A549 (cell line): Measurements from ENCODE around the gene ZG16. TPM values are rescaled to one million over a fixed set of nuclear protein-coding genes. Genes with fewer than 3 reads are reported as not detected.

Experiments used
- ATOH8 ChIP-seq: fragments of 250-450 bp; sonication (Bioruptor Pico); IDR thresholded peaks from 2 replicates; pipeline ENCODE4 v1.5.0; 2020; ENCODE audit warnings: low read depth, mild to moderate bottlenecking, moderate library complexity
- BCL3 ChIP-seq: fragments of >200 bp; sonication (Bioruptor Twin); formaldehyde crosslinking; IDR thresholded peaks from 3 replicates; pipeline ENCODE4 v1.6.1; 2016
- CEBPB ChIP-seq, 2 experiments: fragments of >200 bp in 1 of 2; sonication (Bioruptor Twin) in 1 of 2; formaldehyde crosslinking in 1 of 2; IDR thresholded peaks; 2 replicates each; pipeline ENCODE4 v1.6.1; 2012 to 2016
- CHD2 ChIP-seq: fragments of 150-350 bp; IDR thresholded peaks from 2 replicates; pipeline ENCODE4 v1.6.1; 2014; ENCODE audit warnings: low read length; ENCODE audit not compliant: partially characterized antibody
- CHD4 ChIP-seq: fragments of 200-600 bp; sonication (generic); IDR thresholded peaks from 2 replicates; pipeline ENCODE4 v1.6.1; 2016; ENCODE audit warnings: antibody characterized with exemption, mild to moderate bottlenecking, borderline replicate concordance
- E2F6 ChIP-seq: IDR thresholded peaks from 2 replicates; pipeline ENCODE4 v1.6.1; 2012; ENCODE audit warnings: low read depth, borderline replicate concordance
- EHMT2 ChIP-seq: fragments of 200-600 bp; sonication (generic); IDR thresholded peaks from 2 replicates; pipeline ENCODE4 v1.6.1; 2016; ENCODE audit warnings: antibody characterized with exemption, low read depth, mild to moderate bottlenecking, moderate library complexity
- ELK1 ChIP-seq: fragments of 150-350 bp; IDR thresholded peaks from 2 replicates; pipeline ENCODE4 v1.6.1; 2014; ENCODE audit warnings: low read depth, mild to moderate bottlenecking, low read length
- ESRRA ChIP-seq: fragments of 150-350 bp; IDR thresholded peaks from 2 replicates; pipeline ENCODE4 v1.6.1; 2014; ENCODE audit warnings: mild to moderate bottlenecking, low read length, borderline replicate concordance
- FOXS1 ChIP-seq: fragments of 250-450 bp; sonication (Bioruptor Pico); IDR thresholded peaks from 2 replicates; pipeline ENCODE4 v1.5.0; 2020; ENCODE audit warnings: mild to moderate bottlenecking, moderate library complexity
- GATA3 ChIP-seq: IDR thresholded peaks from 2 replicates; pipeline ENCODE4 v1.6.1; 2012; ENCODE audit warnings: borderline replicate concordance
- HDAC2 ChIP-seq: fragments of 200-600 bp; sonication (generic); IDR thresholded peaks from 2 replicates; pipeline ENCODE4 v1.6.1; 2016
- HES2 ChIP-seq: fragments of >200 bp; sonication (Bioruptor Twin); formaldehyde crosslinking; IDR thresholded peaks from 2 replicates; pipeline ENCODE4 v1.6.1; 2016
- HEYL ChIP-seq: fragments of 250-450 bp; sonication (Bioruptor Pico); IDR thresholded peaks from 2 replicates; pipeline ENCODE4 v1.8.0; 2021; ENCODE audit warnings: mild to moderate bottlenecking, moderate library complexity
- HOXA7 ChIP-seq: fragments of 250-450 bp; sonication (Bioruptor Pico); IDR thresholded peaks from 2 replicates; pipeline ENCODE4 v1.5.0; 2020; ENCODE audit warnings: mild to moderate bottlenecking, moderate library complexity
- HOXB13 ChIP-seq: fragments of 250-450 bp; sonication (Bioruptor Pico); IDR thresholded peaks from 2 replicates; pipeline ENCODE4 v1.5.0; 2020; ENCODE audit warnings: low read depth, mild to moderate bottlenecking, moderate library complexity
- JUN ChIP-seq, 2 experiments: fragments of >200 bp; sonication (Bioruptor Twin); formaldehyde crosslinking; IDR thresholded peaks; 2 replicates in 1 of 2; 3 replicates in 1 of 2; pipeline ENCODE4 v1.6.1; 2016 to 2017
- JUNB ChIP-seq: fragments of >200 bp; sonication (Bioruptor Twin); formaldehyde crosslinking; IDR thresholded peaks from 2 replicates; pipeline ENCODE4 v1.6.1; 2016
- KDM1A ChIP-seq: fragments of 200-600 bp; sonication (generic); IDR thresholded peaks from 2 replicates; pipeline ENCODE4 v1.6.1; 2016; ENCODE audit warnings: low read depth, mild to moderate bottlenecking
- MAFK ChIP-seq: fragments of 450-650 bp; IDR thresholded peaks from 2 replicates; pipeline ENCODE4 v1.6.1; 2014; ENCODE audit not compliant: partially characterized antibody
- MAX ChIP-seq: IDR thresholded peaks from 2 replicates; pipeline ENCODE4 v1.6.1; 2012
- MYC ChIP-seq: IDR thresholded peaks from 2 replicates; pipeline ENCODE4 v1.6.1; 2012; ENCODE audit warnings: mild to moderate bottlenecking, inconsistent platforms, low read length, improper control_type of control experiment, borderline replicate concordance
- NPAS2 ChIP-seq: fragments of 250-450 bp; sonication (Bioruptor Pico); IDR thresholded peaks from 2 replicates; pipeline ENCODE4 v1.8.0; 2022; ENCODE audit warnings: mild to moderate bottlenecking, moderate library complexity, borderline replicate concordance
- PBX3 ChIP-seq: IDR thresholded peaks from 2 replicates; pipeline ENCODE4 v1.6.1; 2012
- RAD21 ChIP-seq, 2 experiments: fragments of >200 bp in 1 of 2; sonication (Bioruptor Twin) in 1 of 2; formaldehyde crosslinking in 1 of 2; IDR thresholded peaks in 1 of 2; conservative IDR thresholded peaks in 1 of 2; 2 replicates in 1 of 2; 3 replicates in 1 of 2; pipeline ENCODE4 v1.6.1; 2012 to 2018; ENCODE audit warnings: inconsistent platforms in 1 of 2
- RCOR1 ChIP-seq: fragments of 150-350 bp; IDR thresholded peaks from 2 replicates; pipeline ENCODE4 v1.6.1; 2014; ENCODE audit warnings: antibody characterized with exemption, low read length, low read depth
- RFX5 ChIP-seq: fragments of 450-650 bp; IDR thresholded peaks from 2 replicates; pipeline ENCODE4 v1.7.1; 2014; ENCODE audit warnings: antibody characterized with exemption, mild to moderate bottlenecking, moderate library complexity
- RNF2 ChIP-seq: fragments of 200-600 bp; sonication (generic); IDR thresholded peaks from 2 replicates; pipeline ENCODE4 v1.6.1; 2016; ENCODE audit warnings: low read depth, mild to moderate bottlenecking, antibody characterized with exemption, moderate library complexity, borderline replicate concordance
- SMC3 ChIP-seq: fragments of >200 bp; sonication (Bioruptor Twin); formaldehyde crosslinking; IDR thresholded peaks from 3 replicates; pipeline ENCODE4 v1.6.1; 2018; ENCODE audit warnings: inconsistent platforms
- SREBF2 ChIP-seq: fragments of 450-650 bp; IDR thresholded peaks from 2 replicates; pipeline ENCODE4 v1.6.1; 2014; ENCODE audit warnings: mild to moderate bottlenecking, moderate library complexity
- TFCP2L1 ChIP-seq: fragments of 250-450 bp; sonication (Bioruptor Pico); IDR thresholded peaks from 2 replicates; pipeline ENCODE4 v1.5.0; 2021; ENCODE audit warnings: mild to moderate bottlenecking
- TP53 ChIP-seq: fragments of 250-450 bp; sonication (Bioruptor Pico); IDR thresholded peaks from 2 replicates; pipeline ENCODE4 v1.5.0; 2021; ENCODE audit warnings: mild to moderate bottlenecking, moderate library complexity
- USF2 ChIP-seq: fragments of 450-650 bp; IDR thresholded peaks from 2 replicates; pipeline ENCODE4 v1.6.1; 2014; ENCODE audit warnings: antibody characterized with exemption
- ZFP36 ChIP-seq: fragments of 450-650 bp; IDR thresholded peaks from 2 replicates; pipeline ENCODE4 v1.6.1; 2014; ENCODE audit warnings: borderline replicate concordance; ENCODE audit not compliant: partially characterized antibody
- ZNF302 ChIP-seq: fragments of 250-450 bp; sonication (Bioruptor Pico); IDR thresholded peaks from 2 replicates; pipeline ENCODE4 v1.9.0; 2021; ENCODE audit warnings: inconsistent platforms, mild to moderate bottlenecking, moderate library complexity
- ZSCAN20 ChIP-seq: fragments of 250-450 bp; sonication (Bioruptor Pico); IDR thresholded peaks from 2 replicates; pipeline ENCODE4 v1.8.0; 2022; ENCODE audit warnings: mild to moderate bottlenecking, moderate library complexity
- polyA plus RNA-seq, 4 experiments: library from polyadenylated mRNA; depleted of rRNA in 3 of 4; stranded (reverse); fragments of >200 nt; fragmentation: RNase III in 1 of 4; extraction: RNeasy Plus Mini Kit Qiagen cat#74134 plus additional on column Dnase treatment in 1 of 4; gene quantifications; 2 replicates in 3 of 4; 3 replicates in 1 of 4; pipeline ENCODE4 v1.2.3, GENCODE V29; 2011 to 2017

ZG16 gene
- polyA plus RNA-seq, 2 of the 4 experiments (the other 2 are of a cell fraction): not detected

GRCh38 chr16:29805232-29806098, 27.4 kb downstream of the ZG16 start (continued):
- TF ChIP-seq ATOH8 (CRISPR knock-in tag) (peak; percentile 68; the same call in 1 of the 2 replicates), HEYL (CRISPR knock-in tag) (no peak), RCOR1 (no peak), HOXA7 (peak; percentile 66; the same call in 1 of the 2 replicates), ZNF302 (CRISPR knock-in tag) (no peak), CHD4 (no peak), ELK1 (no peak), RFX5 (no peak), TP53 (peak; percentile 53; the same call in 1 of the 2 replicates), NPAS2 (no peak), MAX (peak; percentile 98), FOXS1 (CRISPR knock-in tag) (0 out of 2 replicates have a peak, but pooled peaks have one; percentile 75), E2F6 (peak; percentile 79; the same call in 1 of the 2 replicates), RNF2 (no peak), TFCP2L1 (CRISPR knock-in tag) (peak; percentile 92), GATA3 (peak; percentile 76), MAFK (no peak), RAD21 (conservative IDR thresholded peaks at IDR 0.05 in 1 of 2, IDR thresholded peaks at IDR 0.05 in 1 of 2) (peak in 1 of 2 experiments; percentile 3; a peak in 1 of 5 replicates), HES2 (no peak), SMC3 (0 out of 3 replicates have a peak, but pooled peaks have one; percentile 7), ESRRA (0 out of 2 replicates have a peak, but pooled peaks have one; percentile 3), JUNB (no peak), PBX3 (peak; percentile 94), USF2 (peak; percentile 67), EHMT2 (no peak), SREBF2 (no peak), HDAC2 (peak; percentile 45; the same call in 1 of the 2 replicates), KDM1A (no peak), ZSCAN20 (CRISPR knock-in tag) (0 out of 2 replicates have a peak, but pooled peaks have one; percentile 17), ZFP36 (no peak), JUN (IDR thresholded peaks at IDR 0.05) (peak; percentile 81 to 98), MYC (peak; percentile 98), CEBPB (IDR thresholded peaks at IDR 0.05) (no peak), CHD2 (no peak), BCL3 (peak; percentile 90), HOXB13 (no peak)
